ENCODE data around the gene NEDD4L.

The NEDD4L gene

GRCh38 chr18:58314284-58314683 is 270.3 kb downstream of the NEDD4L start:
- CTCF ChIA-PET, result no interaction called here
- TF ChIP-seq CTCF (conservative IDR thresholded peaks at IDR 0.05; ENCODE audit: low read depth), result no peak
- POLR2A ChIA-PET (ENCODE audit: low non-redundant PET), result no interaction called here
- DNase-seq (ENCODE audit: low spot score), result peak; percentile 62
- peak overlapping the region; percentile 84 for H3K27ac ChIP-seq

GRCh38 chr18:58315041-58315440 is 271.0 kb downstream of the NEDD4L start:
- CTCF ChIA-PET, result interaction anchor here (0.5 to 0.7 kb wide), 2 partner anchors 272 to 883 kb away, joined by 3 to 4 read pairs; no protein-coding TSS in a partner anchor
- POLR2A ChIA-PET (ENCODE audit: low non-redundant PET), result no interaction called here
- H3K27ac ChIP-seq, result peak overlapping the region; percentile 79
- DNase-seq (ENCODE audit: low spot score), result no peak
- no peak for TF ChIP-seq CTCF (conservative IDR thresholded peaks at IDR 0.05; ENCODE audit: low read depth)

GRCh38 chr18:58315739-58316215 is 271.8 kb downstream of the NEDD4L start:
- CTCF ChIA-PET, result interaction anchor here (0.5 to 0.7 kb wide), 2 partner anchors 272 to 882 kb away, joined by 3 to 4 read pairs; no protein-coding TSS in a partner anchor
- H3K27ac ChIP-seq, result peak overlapping the region; percentile 79
- no peak for TF ChIP-seq CTCF (conservative IDR thresholded peaks at IDR 0.05; ENCODE audit: low read depth)
- peak; percentile 8 for DNase-seq (ENCODE audit: low spot score)
- POLR2A ChIA-PET (ENCODE audit: low non-redundant PET), result no interaction called here

GRCh38 chr18:58316396-58317342 is 272.6 kb downstream of the NEDD4L start:
- TF ChIP-seq CTCF (conservative IDR thresholded peaks at IDR 0.05; ENCODE audit: low read depth), result no peak
- no peak for DNase-seq (ENCODE audit: low spot score)
- ChIA-PET POLR2A (ENCODE audit: low non-redundant PET) (no interaction called here), CTCF (no interaction called here)
- peak overlapping the region; percentile 79 for H3K27ac ChIP-seq

GRCh38 chr18:58319719-58320118 is 275.7 kb downstream of the NEDD4L start:
- DNase-seq (ENCODE audit: low spot score), result no peak
- no peak for TF ChIP-seq CTCF (conservative IDR thresholded peaks at IDR 0.05; ENCODE audit: low read depth)
- ChIA-PET CTCF (no interaction called here), POLR2A (ENCODE audit: low non-redundant PET) (no interaction called here)
- H3K27ac ChIP-seq, result no peak overlapping the region

GRCh38 chr18:58320907-58321561 is 277.0 kb downstream of the NEDD4L start:
- POLR2A ChIA-PET (ENCODE audit: low non-redundant PET), result no interaction called here
- no peak for DNase-seq (ENCODE audit: low spot score)
- CTCF ChIA-PET, result interaction anchor here (0.9 to 1.4 kb wide), 2 partner anchors 21 to 58 kb away, joined by 4 to 5 read pairs; no protein-coding TSS in a partner anchor
- TF ChIP-seq CTCF (conservative IDR thresholded peaks at IDR 0.05; ENCODE audit: low read depth), result no peak
- no peak overlapping the region for H3K27ac ChIP-seq
